ENCODE results near the gene KMT2E. TPM values are rescaled to one million over a fixed set of nuclear protein-coding genes. Genes with fewer than 3 reads are reported as not detected.

The KMT2E gene
- total and polyA plus RNA-seq, 2 donors (not counting 3 experiments of a cell fraction or from before 2014, with no cell fraction given) = 19.0 to 74.8 TPM

- no peaks in the 10 kb centered on the region for H3K4me1 ChIP-seq (ENCODE audit: control insufficient read depth, extremely low read depth, insufficient read depth, low read length)
- H3K79me2 ChIP-seq (ENCODE audit: control insufficient read depth, insufficient read depth, low read length) = peaks cover 82% of the 10 kb centered on the region
- CTCF ChIA-PET = no interaction called here
- POLR2A ChIA-PET = no interaction called here
- H3K27me3 ChIP-seq (ENCODE audit: control insufficient read depth in 2 of 2, insufficient read depth in 2 of 2, low read length in 2 of 2) = no peaks in the 10 kb centered on the region
- H4K20me1 ChIP-seq (replicated peaks; ENCODE audit: control insufficient read depth, extremely low read depth, insufficient read depth, low read length) = peaks cover 14% of the 10 kb centered on the region
- dilution Hi-C loops (cut with MboI; ENCODE audit: extremely low pct_ligation_motif_present, low sequenced_read_pairs) = no loop called here
- no peak overlapping the region for H3K4me2 ChIP-seq (ENCODE audit: insufficient read depth, low read length)
- no peak for TF ChIP-seq FOS (IDR thresholded peaks at IDR 0.05; ENCODE audit: borderline replicate concordance, insufficient read depth, low read length)
- TF ChIP-seq CTCF (IDR thresholded peaks at IDR 0.05; ENCODE audit: extremely low read depth in 1 of 2, insufficient read depth in 1 of 2, low read depth in 1 of 2, low read length in 2 of 2) = no peak
- no peak overlapping the region for H3K27ac ChIP-seq (ENCODE audit: insufficient read depth, low read depth, low read length)
- DNase-seq (ENCODE audit: low read depth, low spot score) (no peak), FAIRE-seq (no peak)
- peaks cover 2 to 6% of the 10 kb centered on the region in 2 experiments for H3K36me3 ChIP-seq (ENCODE audit: control insufficient read depth in 2 of 2, extremely low read depth in 1 of 2, insufficient read depth in 2 of 2, low read length in 2 of 2)
- H3K4me3 ChIP-seq (replicated peaks in 1 of 3; ENCODE audit: insufficient read depth in 1 of 3, low read depth in 1 of 3, low read length in 3 of 3) = no peak overlapping the region
- no peaks in the 10 kb centered on the region for H3K9me3 ChIP-seq (replicated peaks; ENCODE audit: control insufficient read depth, insufficient read depth, low read length)
- intact Hi-C loops (cut with micrococcal nuclease) = loop anchor here (5.0 kb wide), 1 partner anchor 43 kb away; no protein-coding TSS in a partner anchor
- no peak overlapping the region for H3K9ac ChIP-seq (replicated peaks; ENCODE audit: extremely low read depth, insufficient read depth, low read length)
- BruUV-seq (replicated peaks) = no TSS peak
- H2AFZ ChIP-seq (ENCODE audit: low read depth, low read length) = no peak overlapping the region
- no peaks in the 10 kb centered on the region for H3K9me1 ChIP-seq (replicated peaks; ENCODE audit: control insufficient read depth, extremely low read depth, insufficient read depth, low read length)
These were observed 46.4 kb downstream of the KMT2E start for GRCh38 chr7:105060437-105060836.

GRCh38 chr7:105060923-105061322 is 46.9 kb downstream of the KMT2E start:
- CTCF ChIA-PET = no interaction called here
- H3K27me3 ChIP-seq (ENCODE audit: control insufficient read depth in 2 of 2, insufficient read depth in 2 of 2, low read length in 2 of 2) = no peaks in the 10 kb centered on the region
- H4K20me1 ChIP-seq (replicated peaks; ENCODE audit: control insufficient read depth, extremely low read depth, insufficient read depth, low read length) = peaks cover 14% of the 10 kb centered on the region
- dilution Hi-C loops (cut with MboI; ENCODE audit: extremely low pct_ligation_motif_present, low sequenced_read_pairs) = no loop called here
- no peak for TF ChIP-seq POLR2A (IDR thresholded peaks at IDR 0.05; ENCODE audit: low read depth, low read length)
- H3K9ac ChIP-seq (replicated peaks; ENCODE audit: extremely low read depth, insufficient read depth, low read length) = no peak overlapping the region
- no peak overlapping the region for H3K27ac ChIP-seq (ENCODE audit: insufficient read depth, low read depth, low read length)
- H2AFZ ChIP-seq (ENCODE audit: low read depth, low read length) = no peak overlapping the region
- H3K36me3 ChIP-seq (ENCODE audit: control insufficient read depth in 2 of 2, extremely low read depth in 1 of 2, insufficient read depth in 2 of 2, low read length in 2 of 2) = peaks cover 2 to 3% of the 10 kb centered on the region in 2 experiments
- H3K4me1 ChIP-seq (ENCODE audit: control insufficient read depth, extremely low read depth, insufficient read depth, low read length) = no peaks in the 10 kb centered on the region
- no peak overlapping the region for H3K4me2 ChIP-seq (ENCODE audit: insufficient read depth, low read length)
- H3K9me1 ChIP-seq (replicated peaks; ENCODE audit: control insufficient read depth, extremely low read depth, insufficient read depth, low read length) = no peaks in the 10 kb centered on the region
- no peak overlapping the region for H3K4me3 ChIP-seq (replicated peaks in 1 of 3; ENCODE audit: insufficient read depth in 1 of 3, low read depth in 1 of 3, low read length in 3 of 3)
- POLR2A ChIA-PET = no interaction called here
- DNase-seq (ENCODE audit: low read depth, low spot score) = no peak
- FAIRE-seq = no peak
- H3K9me3 ChIP-seq (replicated peaks; ENCODE audit: control insufficient read depth, insufficient read depth, low read length) = no peaks in the 10 kb centered on the region
- no TSS peak for BruUV-seq (replicated peaks)
- peaks cover 79% of the 10 kb centered on the region for H3K79me2 ChIP-seq (ENCODE audit: control insufficient read depth, insufficient read depth, low read length)
- intact Hi-C loops (cut with micrococcal nuclease) = loop anchor here (5.0 kb wide), 1 partner anchor 44 kb away; no protein-coding TSS in a partner anchor

All from endothelial cell of umbilical vein (primary cell).